Retina (tissue), 1 donor: Measurements from ENCODE around the gene RANBP3.
A peak's percentile ranks its signal among the peaks of the same experiment; 100 is the strongest.
"Not testable (repeated sequence)": the region's sequence is repeated elsewhere in the genome, so short reads cannot be mapped to it uniquely, and the experiment has no call there.

Experiments used
- DNase-seq: peaks from one replicate; pipeline ENCODE4 v3.0.0-alpha.2; 2016

Gene RANBP3

DNA sequence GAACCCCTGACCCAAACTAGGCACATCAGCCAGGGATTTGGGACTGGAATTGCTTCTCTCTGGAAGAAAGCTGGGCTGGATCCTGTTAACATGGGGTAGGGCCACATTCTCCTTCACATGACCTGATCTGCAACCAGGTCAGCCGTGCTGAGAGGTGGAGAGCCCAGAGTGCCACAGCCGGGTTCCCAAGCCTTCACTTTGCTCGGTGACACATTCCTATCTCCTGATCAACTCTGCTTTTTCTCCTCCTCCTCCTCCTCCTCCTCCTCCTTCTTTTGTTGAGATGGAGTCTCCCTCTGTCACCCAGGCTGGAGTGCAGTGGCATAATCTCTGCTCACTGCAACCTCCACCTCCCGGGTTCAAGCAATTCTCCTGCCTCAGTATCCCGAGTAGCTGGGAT, 7.9 kb upstream of the RANBP3 start:
- DNase-seq: not testable (repeated sequence)

DNA sequence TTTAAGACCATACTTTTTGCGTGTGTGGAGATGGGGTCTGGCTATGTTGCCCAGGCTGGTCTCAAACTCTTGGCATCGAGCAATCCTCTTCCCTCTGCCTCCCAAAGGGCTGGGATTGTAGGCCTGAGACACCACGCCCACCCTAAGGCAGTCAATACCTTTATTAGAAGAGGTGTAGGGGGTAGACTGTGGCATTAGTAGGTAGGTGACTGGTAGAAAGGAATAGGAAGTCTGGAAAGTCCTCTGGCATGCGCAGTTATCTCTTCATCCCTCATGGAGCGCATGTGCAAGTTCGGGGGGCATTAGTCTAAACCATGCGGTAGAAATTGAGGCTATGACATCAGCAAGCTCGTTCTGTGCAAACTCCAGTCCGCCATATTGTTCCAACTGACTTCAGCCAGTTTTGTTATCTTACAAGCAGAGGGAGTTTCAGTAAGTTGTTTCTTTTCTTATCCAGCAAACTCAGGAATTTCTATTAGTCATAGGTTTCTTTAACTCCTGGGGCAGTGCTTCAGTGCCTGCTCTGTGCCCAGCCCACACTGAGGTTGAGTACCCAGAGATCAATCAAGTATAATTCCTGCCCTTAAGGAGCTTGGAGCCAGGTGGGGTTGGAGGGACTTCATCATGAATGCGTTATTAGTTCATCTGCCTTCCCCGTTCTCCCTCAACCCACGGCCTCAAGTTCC, 7.3 kb upstream of the RANBP3 start:
- no peak for DNase-seq

DNA sequence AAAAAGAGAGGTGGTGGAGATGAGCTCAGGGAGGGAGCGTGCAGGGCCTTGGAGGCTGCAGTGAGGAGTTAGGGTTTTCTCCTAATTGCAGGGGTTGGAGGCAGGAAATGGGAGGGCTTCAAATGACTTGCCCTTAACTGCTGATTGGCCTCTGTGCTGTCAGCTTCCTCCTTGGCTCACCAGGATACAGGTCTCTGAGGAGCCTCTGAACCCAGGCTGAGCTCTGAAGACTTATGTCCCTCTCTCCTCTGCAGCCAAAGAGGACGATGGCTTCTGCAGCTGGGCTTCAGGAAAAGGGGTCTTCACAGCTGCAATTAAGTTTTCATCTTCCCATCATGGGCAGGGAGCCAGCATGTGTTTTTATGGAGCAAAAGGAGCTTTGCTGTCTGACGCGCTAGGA, 6.7 kb upstream of the RANBP3 start:
- DNase-seq: no peak

DNA sequence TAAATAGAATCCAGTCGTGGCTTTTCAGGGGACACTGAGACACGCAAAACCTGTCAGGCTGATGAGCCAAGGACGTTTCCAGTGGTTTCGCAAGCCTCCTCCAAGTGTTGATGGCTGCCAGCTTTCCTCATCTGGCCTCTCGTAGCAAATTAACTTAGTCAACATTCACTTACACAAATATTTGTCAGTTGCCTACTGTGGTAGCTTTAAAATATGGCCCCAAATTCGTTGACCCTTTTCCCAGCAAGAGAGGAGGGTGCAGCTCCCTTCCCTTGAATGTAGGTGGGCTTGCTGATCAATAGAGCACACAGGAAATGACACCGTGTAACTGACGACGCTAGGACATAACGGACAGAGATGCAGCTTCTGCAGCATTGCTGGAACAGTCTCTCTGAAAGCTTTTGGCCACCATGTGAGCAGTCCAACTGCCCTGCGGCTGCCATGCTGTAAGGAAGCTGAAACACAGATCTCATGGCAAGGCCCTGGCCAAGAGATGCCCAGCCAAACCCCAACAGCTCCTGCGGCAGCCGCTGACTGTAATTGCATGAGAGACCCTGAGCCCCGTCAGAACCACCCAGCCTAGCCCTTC, 5.5 kb upstream of the RANBP3 start:
- DNase-seq: no peak

GRCh38 chr19:5978606-5979552, 939 bp upstream of the RANBP3 start:
- no peak for DNase-seq

DNA sequence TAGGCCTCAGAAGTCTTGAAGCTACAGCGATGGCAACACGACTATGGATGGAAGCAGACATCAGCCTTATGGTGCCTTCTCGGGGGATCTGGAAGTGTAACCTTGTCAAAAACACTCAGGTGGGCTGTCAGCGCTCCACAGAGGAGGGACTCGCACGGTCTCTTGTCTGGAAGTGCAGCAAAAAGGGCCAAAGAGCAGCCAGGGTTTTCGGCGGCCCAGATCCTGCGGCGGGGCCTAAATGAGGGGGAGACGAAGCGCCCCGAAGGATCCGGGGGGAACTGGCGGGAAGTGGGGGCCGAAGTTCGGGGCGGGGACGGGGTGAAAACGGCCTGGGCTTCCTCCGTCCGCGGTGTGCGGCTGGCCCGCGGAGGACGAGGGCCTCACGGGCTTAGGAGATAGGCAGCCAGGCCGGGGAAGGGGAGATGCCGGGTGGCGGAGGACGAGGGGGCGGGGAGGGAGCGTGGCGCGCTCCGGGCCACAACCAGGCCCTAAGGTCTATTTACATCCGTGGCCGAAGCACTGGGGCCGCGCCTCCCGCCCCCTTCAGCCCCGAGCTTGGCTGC, 637 bp downstream of the RANBP3 start:
- DNase-seq: no peak

DNA sequence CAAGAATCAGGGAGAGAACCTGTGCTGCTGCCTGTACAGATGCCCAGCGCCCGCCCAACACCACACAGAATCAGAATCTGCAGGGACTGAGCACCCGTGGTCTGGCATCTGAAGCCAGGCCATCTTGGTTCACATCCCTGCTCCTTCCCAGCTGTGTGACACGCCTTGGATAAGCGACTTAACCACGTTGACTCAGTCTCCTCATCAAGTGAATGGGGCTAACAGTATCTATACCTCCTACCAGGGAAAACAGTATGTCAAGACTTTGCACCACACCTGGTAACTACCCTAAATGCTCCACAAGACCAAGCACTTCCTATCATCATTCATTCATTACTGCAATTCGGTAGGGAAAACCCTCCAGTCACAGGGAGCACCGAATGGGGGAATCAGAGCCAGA, 1.2 kb downstream of the RANBP3 start:
- DNase-seq: no peak

- DNase-seq: no peak
Observed at GRCh38 chr19:5975388-5975728, 2.6 kb downstream of the RANBP3 start.

- no peak for DNase-seq
Observed at GRCh38 chr19:5974721-5975387, 3.1 kb downstream of the RANBP3 start.

- no peak for DNase-seq
Observed at GRCh38 chr19:5973867-5974635, 3.9 kb downstream of the RANBP3 start.

DNA sequence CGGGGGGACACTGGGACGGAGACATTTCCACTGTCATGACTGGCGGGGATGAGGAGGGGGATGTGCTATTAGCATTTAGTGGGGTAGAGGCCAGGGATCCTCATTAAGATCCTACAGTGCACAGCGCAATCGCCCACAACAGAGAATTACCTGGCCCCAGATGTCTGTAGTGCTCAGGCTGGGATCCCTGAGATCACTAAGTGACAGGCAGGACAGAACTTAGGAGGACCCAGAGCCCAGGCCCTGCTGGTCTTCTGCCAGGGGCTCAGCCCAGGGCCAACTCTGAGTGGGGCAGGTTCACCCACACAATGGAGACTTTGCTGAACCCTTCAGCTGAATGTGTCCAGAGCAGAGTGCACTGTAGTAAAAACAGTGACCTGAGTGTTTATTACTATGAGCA, 4.6 kb downstream of the RANBP3 start:
- DNase-seq: no peak

GRCh38 chr19:5972355-5972731, 5.6 kb downstream of the RANBP3 start:
- DNase-seq: no peak

- DNase-seq: no peak
Observed at GRCh38 chr19:5971714-5972354, 6.1 kb downstream of the RANBP3 start.

DNA sequence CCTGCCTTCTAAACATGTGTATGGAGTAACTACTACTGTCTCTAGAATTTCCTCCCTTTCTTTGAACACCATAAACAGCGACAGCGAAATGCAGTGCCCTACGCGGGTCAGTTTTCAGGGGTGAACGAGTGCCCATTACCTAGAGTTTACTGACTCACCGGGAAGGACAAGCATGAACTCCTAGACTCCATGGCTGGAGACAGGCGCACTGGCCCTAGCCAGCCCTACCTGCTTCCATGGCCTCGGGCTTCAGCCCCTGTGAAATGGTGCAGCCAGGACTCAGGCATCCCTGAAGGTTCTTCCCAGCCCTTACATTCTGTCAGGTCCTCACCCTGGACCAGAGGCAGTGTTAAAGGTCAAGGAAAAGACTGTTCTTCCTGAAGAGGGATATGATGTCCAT, 8.5 kb downstream of the RANBP3 start:
- no peak for DNase-seq

GRCh38 chr19:5968431-5969373, 9.2 kb downstream of the RANBP3 start:
- DNase-seq: no peak

DNA sequence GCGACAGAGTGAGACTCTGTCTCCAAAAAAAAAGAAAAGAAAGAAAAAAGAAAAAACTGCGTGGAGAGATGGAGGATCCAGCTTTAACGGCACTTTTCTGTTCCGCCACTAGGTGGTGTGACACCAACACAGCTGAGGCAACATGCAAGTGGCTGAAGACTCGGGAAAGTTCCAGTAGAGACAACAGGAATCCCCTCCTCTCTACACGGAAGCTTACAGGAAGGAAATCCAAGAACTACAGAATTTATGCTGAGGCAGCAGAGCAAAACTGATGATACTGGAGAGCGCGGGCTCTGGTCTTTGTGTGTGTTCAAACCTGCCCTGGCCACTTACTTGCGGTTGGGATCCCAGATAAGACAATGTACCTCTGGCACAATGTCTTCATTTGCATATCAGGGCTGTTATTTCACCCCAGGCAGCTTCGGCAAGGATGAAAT, 9.9 kb downstream of the RANBP3 start:
- peak; percentile 65 for DNase-seq

GRCh38 chr19:5967571-5967970, 10.4 kb downstream of the RANBP3 start:
- no peak for DNase-seq

GRCh38 chr19:5966941-5967340, 11.0 kb downstream of the RANBP3 start:
- no peak for DNase-seq

DNA sequence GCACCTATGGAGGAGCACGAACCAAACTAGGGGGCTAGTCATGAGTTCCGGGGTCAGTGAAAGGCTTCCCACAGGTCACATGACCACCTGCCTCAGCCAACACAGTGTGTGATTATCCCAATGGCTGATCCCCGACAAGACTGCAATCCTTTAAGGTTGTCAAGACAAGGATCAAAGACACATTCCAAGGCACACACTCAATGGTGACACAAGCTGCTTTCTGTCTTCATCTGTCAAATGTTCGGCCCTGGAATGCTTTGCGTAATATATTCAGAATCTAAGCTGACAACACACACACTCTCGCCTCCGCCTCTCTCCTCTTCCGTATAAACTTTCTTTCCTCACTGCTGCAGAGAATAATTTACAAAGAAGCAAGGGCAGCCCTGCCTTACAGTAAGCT, 11.7 kb downstream of the RANBP3 start:
- no peak for DNase-seq

DNA sequence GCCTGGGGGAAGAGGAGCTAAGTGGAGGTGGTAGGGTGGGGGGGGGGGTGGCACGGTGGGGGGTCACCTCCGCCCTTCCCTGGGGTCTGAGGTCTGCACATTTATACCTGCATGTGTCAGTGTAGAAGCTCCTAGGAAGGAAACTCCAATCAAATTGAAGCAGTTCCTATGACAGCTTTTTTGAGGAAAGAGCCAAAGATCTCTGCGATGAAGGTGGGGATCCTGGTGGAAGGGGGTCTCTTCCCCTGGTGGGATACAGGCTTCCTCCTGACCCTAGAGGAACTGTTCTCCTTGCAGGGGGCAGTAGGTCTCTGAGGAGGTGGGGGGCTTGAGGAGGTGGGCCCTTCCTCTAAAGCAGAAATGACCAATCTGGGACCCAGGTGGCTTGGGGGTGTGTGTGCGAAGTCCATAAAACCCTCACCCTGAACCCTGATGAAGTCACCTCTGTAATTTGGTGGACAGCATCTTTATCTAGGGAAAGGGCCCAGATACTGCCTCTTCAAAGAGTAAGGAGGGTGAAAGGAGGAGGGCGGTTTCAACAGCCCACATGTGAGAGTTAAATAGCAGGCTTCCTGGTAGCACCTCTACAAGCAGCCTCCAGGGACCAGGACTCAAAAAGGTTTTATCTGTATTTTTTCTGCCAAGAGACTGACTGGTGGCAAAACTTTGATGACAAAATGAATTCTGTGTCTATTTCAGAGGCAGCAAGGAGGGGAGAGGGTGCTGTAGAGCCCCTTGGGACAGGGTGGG, 12.9 kb downstream of the RANBP3 start:
- DNase-seq: no peak
